Measurements from ENCODE around the gene NR2E1.

DNA sequence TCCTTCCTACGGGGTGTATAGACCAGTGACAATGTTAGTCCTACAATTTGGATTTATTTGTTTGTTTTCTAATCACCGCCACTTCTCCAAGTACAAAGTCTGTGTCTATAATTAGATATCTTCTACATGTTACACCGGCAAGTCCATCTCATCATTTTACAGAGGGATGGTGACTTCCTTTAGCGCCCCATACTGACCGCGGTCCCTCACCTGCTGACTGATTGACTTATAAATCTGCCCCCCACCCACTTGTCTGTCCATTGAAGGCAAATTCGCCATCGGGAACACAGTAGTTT lies 8.9 kb upstream of the NR2E1 start:
- no peak for TF ChIP-seq EP300 (IDR thresholded peaks at IDR 0.05)
- TF ChIP-seq POLR2A (IDR thresholded peaks at IDR 0.05), result no peak
- no peak for TF ChIP-seq CTCF (IDR thresholded peaks at IDR 0.05)
